ENCODE measurements around the gene MAP2.

The MAP2 gene

GRCh38 chr2:209661286-209661894 lies 237.5 kb downstream of the MAP2 start:
- DNase-seq (ENCODE audit: low read depth): no peak

DNA sequence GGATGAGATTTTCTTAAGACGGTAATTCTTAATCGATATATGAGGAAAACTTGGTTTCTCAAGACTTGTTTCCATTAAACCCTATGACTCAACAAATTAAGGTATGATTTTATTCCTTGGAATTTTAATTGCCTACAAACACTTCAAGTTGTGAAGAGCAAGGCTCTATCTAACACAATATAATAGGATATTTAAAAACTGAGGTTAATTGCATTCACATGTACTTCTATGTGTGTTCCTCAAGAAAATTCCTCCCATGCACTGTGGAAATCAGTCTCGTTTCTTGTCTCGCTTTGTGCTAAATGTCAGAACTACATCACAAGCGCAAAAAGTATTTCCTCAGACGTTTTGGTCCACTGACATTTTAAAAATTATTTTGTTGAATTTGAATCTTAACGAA lies 238.2 kb downstream of the MAP2 start:
- no peak for DNase-seq (ENCODE audit: low read depth)

DNA sequence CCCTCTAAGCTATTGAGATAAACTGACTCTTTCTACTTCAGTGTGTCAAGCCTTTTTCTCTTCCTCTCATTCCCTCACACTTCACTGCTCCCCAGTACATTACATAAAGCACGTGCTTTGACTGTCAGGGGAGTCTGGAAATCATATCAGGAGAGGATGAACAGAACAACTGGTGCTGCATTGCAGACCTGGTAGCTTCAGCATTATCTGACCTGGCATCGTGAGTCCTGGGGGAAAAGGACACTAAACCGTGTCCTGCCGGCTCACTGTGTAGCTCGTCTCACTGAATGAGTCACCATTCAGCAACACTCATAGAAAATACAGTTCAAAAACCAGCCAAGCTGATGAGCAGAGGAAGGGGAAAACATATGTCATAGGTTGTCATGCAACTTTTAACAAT lies 239.3 kb downstream of the MAP2 start:
- DNase-seq (ENCODE audit: low read depth): peak; percentile 48

GRCh38 chr2:209663656-209664055 lies 239.8 kb downstream of the MAP2 start:
- DNase-seq (ENCODE audit: low read depth): no peak

DNA sequence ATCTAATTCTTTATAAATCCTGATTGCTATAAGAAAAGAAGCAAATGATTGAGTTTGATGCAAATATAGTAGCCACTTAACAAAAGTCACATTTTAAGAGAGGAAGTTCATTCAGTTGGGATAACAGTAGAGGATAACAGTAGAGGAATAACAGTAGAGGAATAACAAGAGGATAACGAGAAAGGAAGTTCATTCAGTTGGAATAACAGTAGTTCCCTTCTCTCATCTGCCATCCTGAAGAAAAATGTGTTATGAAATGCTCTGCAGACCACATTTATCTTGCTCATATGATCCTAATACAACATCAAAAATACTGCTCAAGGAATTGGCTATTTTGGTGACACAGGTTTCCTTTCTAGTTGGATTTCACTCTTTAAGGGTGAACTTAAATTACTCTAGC lies 242.4 kb downstream of the MAP2 start:
- no peak for DNase-seq (ENCODE audit: low read depth)

GRCh38 chr2:209671020-209671680 lies 247.3 kb downstream of the MAP2 start:
- DNase-seq (ENCODE audit: low read depth): no peak

GRCh38 chr2:209673811-209674210 lies 250.0 kb downstream of the MAP2 start:
- DNase-seq (ENCODE audit: low read depth): no peak

DNA sequence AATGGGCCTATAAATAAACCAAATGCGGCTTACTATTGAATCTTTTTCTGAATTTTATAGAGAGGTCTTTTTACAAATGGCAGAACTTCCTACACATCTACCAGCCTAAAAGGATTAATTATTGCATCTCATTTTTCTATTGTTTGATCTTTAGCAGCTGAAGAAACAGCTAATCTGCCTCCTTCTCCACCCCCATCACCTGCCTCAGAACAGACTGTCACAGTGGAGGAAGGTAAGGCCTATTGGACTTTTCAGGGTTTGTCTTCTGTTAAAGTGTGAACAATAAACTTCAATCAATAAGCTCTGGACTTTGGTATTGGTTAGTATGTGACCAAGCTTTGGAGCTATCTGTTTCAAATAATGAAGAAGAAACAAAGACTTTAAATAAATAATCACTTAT lies 256.7 kb downstream of the MAP2 start:
- DNase-seq (ENCODE audit: low read depth): no peak

GRCh38 chr2:209681201-209681735 lies 257.4 kb downstream of the MAP2 start:
- no peak for DNase-seq (ENCODE audit: low read depth)

DNA sequence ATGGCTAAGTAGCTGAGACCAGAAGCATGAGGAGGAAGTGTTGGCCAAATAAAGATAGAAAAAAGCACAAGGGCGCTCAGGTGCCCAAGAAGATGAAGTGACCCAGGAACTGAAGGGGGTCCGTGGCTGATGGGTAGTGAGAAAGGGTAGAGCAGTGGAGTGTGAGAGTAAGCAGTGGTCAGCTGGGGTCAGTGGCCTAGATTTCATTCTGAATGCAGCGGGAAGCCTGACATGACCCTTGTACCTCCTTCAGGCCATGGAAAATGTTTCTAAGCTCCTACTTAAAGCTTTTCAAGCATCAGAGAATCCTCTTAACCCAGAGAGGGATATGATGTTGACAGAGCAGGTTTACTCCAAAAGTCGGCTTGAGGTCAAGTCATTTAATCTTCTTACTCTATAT lies 258.8 kb downstream of the MAP2 start:
- no peak for DNase-seq (ENCODE audit: low read depth)

DNA sequence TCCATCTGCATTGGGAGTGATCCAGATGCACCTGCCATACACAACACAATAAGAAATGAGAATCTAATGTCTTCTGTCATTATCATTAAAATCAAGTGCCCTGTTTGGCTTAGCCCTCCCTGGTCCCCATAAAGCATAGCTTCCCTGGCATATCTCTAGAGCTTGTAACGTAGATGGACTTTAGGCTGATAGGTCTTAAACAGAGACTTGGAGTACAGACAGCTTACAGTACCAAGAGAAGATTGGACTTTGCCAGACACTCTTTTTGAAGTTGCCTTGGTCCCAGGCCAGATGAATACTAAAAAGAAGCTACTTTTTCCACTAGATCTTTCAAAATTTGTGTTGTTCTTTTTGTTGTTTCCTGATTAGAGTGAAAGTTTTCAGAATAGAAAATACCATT lies 261.5 kb downstream of the MAP2 start:
- no peak for DNase-seq (ENCODE audit: low read depth)

GRCh38 chr2:209685963-209686362 lies 262.1 kb downstream of the MAP2 start:
- DNase-seq (ENCODE audit: low read depth): no peak

DNA sequence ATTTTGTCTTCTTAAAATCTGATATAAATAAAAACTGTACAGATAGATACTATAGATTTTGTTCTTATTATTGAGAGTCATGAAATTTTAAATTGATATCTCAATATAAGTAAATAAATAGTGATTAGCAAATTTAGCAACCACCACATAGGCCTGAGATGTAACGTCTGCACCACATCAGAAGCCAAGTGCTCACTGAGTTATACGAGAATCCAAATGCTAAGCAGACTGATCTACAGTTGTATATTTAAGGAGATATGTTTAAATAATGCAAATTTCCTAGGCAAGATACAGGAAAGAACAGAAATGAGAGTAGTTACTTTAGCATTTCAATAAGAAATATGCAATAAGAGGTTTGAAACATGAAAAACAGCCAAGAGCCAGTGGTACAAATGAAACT lies 262.6 kb downstream of the MAP2 start:
- DNase-seq (ENCODE audit: low read depth): no peak

DNA sequence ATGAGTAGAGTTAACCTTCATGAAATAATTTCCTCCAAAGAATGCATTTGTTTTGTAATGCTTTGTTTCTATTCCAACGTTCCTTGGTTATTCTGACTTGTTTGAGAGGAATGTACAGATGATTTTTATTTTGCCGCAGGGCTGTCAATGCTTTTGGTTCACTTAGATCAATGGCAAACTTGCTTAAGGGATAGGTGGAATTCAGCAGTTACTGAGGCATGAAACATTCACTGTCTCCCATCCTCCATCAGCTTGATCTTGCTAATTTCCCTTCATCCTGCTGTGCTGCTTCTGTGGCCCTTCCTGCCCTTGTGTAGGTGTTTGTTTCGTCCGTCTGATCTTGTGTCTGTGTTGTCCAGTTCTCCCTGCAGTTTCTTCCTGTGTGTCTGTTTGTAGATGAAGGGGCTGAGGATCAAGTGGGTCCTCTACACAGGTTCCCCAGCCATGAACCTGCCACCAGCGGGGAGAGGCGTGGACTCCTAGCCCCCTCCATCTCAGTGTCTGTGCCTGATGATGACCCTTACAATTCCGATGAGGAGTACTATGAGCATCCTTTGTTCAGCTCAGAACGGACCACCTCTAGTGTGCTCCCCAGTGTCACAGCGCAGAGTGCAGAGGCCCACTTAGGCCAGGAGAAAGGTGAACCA lies 263.6 kb downstream of the MAP2 start:
- peak; percentile 3 for DNase-seq (ENCODE audit: low read depth)

DNA sequence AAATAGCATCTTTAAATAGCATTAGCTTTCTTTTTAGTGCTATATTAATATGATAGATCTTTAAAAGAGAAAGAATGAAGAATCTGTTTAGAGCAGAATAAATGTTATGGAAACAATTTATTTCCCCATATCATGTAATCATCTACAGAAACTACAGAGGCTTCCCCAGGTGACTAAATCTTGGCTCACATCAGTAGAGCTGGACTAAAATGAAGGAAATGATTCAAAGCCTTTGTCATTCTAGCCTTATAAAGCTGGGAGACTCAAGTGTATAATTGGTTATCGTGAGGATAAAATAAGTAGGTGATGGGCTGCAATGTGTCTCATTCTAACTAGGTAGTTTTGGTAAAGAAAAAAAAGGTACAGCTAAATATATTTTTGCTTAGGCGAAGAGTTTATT lies 264.5 kb downstream of the MAP2 start:
- DNase-seq (ENCODE audit: low read depth): no peak

DNA sequence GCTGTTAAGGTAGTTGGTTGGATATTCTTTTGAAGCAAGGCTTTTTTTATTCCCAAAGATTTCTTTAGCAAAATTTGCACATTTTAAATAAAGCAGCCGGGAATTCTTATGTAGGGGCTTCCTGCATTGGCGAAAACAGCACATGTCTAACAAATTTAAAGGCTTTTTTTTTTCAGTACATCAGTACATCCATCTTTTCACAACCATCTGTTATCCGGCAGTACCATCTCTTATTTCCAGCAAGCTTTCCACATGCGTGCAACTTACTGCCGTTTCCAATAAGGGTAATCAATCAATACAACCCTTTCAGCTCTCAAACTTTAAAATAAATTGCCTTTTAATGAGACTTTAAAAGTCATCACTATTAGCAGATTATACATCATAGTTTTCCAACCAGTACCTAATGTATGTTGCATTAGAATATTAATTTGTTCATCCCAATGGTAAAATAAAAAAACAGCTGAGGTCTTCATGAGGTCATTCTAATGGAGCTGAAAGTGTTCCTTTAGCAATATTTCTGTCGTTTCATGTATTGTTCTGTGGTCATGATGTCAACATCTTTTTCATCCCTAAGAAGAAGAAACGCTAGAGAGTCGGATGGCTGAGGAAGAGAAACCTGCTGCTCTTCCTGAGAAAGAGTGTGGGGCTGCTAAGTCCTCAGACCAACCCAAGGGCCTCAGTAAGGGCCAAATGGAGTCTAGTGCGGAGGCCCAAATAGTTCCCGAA lies 266.3 kb downstream of the MAP2 start:
- no peak for DNase-seq (ENCODE audit: low read depth)

DNA sequence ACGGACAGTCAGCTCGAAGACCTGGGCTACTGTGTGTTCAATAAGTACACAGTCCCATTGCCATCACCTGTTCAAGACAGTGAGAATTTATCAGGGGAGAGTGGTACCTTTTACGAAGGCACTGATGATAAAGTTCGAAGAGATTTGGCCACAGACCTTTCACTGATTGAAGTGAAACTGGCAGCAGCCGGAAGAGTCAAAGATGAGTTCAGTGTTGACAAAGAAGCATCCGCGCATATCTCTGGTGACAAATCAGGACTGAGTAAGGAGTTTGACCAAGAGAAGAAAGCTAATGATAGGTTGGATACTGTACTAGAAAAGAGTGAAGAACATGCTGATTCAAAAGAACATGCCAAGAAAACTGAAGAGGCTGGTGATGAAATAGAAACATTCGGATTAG lies 270.9 kb downstream of the MAP2 start:
- no peak for DNase-seq (ENCODE audit: low read depth)

GRCh38 chr2:209696836-209697711 lies 273.2 kb downstream of the MAP2 start:
- DNase-seq (ENCODE audit: low read depth): peak; percentile 32

DNA sequence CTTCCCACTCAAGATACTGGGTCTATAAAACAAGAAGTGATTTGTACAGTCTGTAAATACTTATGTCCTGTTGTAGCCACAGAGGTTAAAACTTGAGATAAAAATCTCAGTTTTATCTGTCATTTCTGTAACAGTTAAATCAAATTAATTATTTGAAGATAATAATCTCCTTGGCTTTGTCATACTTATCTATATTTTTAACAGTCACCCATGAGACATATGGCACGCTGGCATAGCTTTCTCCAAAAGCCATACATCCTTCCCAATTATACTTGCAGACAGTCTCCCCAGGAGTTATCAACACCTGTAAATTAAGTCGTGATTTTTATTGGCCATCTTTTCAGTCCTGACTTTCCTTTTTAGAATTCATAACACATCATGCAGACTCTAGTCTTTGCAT lies 278.9 kb downstream of the MAP2 start:
- DNase-seq (ENCODE audit: low read depth): no peak

DNA sequence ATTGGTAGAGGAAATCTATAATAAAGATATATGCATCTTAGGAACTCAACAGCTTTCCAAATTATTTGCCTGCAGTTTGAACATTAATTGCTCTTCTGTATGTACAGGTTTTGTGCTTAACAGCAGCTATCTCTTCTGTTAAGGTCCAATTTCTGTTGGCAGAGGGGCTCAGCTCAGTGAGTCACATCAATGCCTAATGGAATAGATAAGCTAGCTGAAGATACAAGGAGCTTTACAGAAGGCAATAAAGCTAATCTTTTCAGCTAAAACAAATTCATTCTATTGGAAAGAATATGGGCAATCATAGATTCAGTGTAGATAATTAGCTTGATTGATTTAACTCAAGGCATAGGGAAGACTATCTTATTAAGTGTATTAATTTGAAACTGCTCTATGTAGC lies 289.4 kb downstream of the MAP2 start:
- DNase-seq (ENCODE audit: low read depth): no peak

DNA sequence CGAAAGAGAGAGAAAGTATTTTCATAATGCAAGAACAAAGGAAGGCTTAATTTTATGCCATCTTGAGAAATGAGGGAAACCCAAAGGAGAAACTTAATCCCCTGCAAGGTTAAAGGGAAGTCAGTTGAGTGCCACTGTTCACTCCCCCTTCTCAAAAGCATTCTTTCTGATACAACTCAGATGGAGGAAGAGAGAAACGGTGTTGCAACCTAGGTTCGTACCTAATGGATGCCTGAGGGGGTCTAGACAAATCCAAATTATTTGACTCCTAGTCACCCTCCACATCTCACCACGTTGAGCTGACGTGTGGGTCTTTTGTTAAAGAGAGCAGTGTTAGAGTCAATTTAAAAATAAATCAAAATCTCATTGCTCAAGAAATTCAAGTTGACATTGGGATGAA lies 295.2 kb downstream of the MAP2 start:
- DNase-seq (ENCODE audit: low read depth): no peak

- peak; percentile 34 for DNase-seq (ENCODE audit: low read depth)
Observed at GRCh38 chr2:209721497-209721896, 297.6 kb downstream of the MAP2 start.

Data from EH (cell line).